Measurements from ENCODE around the gene GNAI1.

Gene GNAI1

DNA sequence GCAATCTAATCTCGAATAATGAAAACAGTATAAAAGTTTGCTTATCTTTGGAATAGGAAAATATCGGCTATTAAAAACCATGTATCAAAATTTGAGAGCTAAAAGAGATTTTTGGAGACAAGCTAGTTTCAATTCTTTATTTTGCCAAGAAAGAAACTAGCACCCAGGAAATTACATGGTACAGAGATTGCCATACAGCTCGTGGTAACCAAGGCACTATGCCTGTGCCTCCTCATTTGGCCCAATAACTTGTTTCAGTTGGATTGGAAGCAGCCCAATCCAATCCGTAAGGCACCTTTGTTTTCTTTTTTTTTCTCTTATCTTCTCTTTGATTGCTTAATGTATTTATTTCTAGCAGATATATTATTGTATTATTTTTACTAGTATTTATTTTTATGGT lies 55.0 kb downstream of the GNAI1 start:
- no peak overlapping the region for H3K4me3 Mint-ChIP-seq
- peaks cover 19% of the 10 kb centered on the region for H3K36me3 Mint-ChIP-seq (ENCODE audit: low read depth)
- no peak for TF ChIP-seq CTCF (IDR thresholded peaks at IDR 0.05; ENCODE audit: unreplicated experiment in 3 of 3)
- no peak overlapping the region for H3K27ac Mint-ChIP-seq
- peaks cover 34% of the 10 kb centered on the region for H3K4me1 Mint-ChIP-seq
- H3K9me3 Mint-ChIP-seq: no peaks in the 10 kb centered on the region
- H3K27me3 Mint-ChIP-seq (ENCODE audit: low read depth): no peaks in the 10 kb centered on the region

DNA sequence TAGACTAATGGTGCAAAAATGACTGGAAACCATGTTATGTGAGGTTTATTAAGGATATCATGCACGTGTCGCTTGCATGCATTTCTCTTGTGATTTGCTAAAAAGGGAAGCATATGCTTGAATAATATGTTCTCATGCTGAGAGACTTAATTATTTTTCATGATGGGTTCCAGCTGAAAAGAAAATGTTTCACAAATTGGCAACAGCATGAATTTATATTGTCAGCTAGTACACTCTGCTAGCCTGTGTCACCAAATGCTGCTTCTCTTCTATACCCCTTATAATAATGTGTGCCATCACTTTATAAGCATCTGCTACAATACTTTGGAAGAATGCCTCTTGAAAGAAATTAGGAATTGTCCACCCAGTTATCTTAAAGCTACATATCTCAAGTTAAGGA lies 63.0 kb downstream of the GNAI1 start:
- TF ChIP-seq CTCF (IDR thresholded peaks at IDR 0.05; ENCODE audit: unreplicated experiment in 3 of 3): no peak
- H3K4me3 Mint-ChIP-seq: no peak overlapping the region
- no peaks in the 10 kb centered on the region for H3K27me3 Mint-ChIP-seq (ENCODE audit: low read depth)
- H3K27ac Mint-ChIP-seq: no peak overlapping the region
- peaks cover 44% of the 10 kb centered on the region for H3K36me3 Mint-ChIP-seq (ENCODE audit: low read depth)
- no peaks in the 10 kb centered on the region for H3K9me3 Mint-ChIP-seq
- peaks cover under 1% of the 10 kb centered on the region for H3K4me1 Mint-ChIP-seq

DNA sequence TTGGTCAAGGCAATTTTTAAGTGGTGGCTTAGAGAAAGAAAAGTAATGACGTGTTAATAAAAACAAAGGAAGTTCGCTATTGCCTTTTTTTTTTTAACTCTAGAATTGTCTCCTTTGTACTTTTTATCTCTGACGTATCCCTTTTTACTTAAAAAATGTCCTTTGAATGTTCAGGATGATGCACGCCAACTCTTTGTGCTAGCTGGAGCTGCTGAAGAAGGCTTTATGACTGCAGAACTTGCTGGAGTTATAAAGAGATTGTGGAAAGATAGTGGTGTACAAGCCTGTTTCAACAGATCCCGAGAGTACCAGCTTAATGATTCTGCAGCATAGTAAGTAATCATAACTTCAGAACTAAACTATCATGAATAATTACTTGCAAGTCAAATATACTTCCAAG lies 64.4 kb downstream of the GNAI1 start:
- no peak overlapping the region for H3K27ac Mint-ChIP-seq
- H3K4me1 Mint-ChIP-seq: peaks cover 5% of the 10 kb centered on the region
- H3K4me3 Mint-ChIP-seq: no peak overlapping the region
- H3K9me3 Mint-ChIP-seq: no peaks in the 10 kb centered on the region
- TF ChIP-seq CTCF (IDR thresholded peaks at IDR 0.05; ENCODE audit: unreplicated experiment in 3 of 3): no peak
- peaks cover 54% of the 10 kb centered on the region for H3K36me3 Mint-ChIP-seq (ENCODE audit: low read depth)
- no peaks in the 10 kb centered on the region for H3K27me3 Mint-ChIP-seq (ENCODE audit: low read depth)

- Mint-ChIP-seq H3K27ac (no peak overlapping the region), H3K36me3 (ENCODE audit: low read depth) (peaks cover 50% of the 10 kb centered on the region), H3K9me3 (no peaks in the 10 kb centered on the region), H3K4me1 (peaks cover 11% of the 10 kb centered on the region), H3K4me3 (no peak overlapping the region), H3K27me3 (ENCODE audit: low read depth) (no peaks in the 10 kb centered on the region)
- no peak for TF ChIP-seq CTCF (IDR thresholded peaks at IDR 0.05; ENCODE audit: unreplicated experiment in 3 of 3)
Measured at GRCh38 chr7:80204454-80204853, 69.8 kb downstream of the GNAI1 start.

- no peaks in the 10 kb centered on the region for H3K27me3 Mint-ChIP-seq (ENCODE audit: low read depth)
Measured at GRCh38 chr7:80204919-80205318, 70.3 kb downstream of the GNAI1 start.

More at GRCh38 chr7:80204919-80205318, 70.3 kb downstream of the GNAI1 start:
- Mint-ChIP-seq H3K27ac (no peak overlapping the region), H3K4me1 (peaks cover 11% of the 10 kb centered on the region), H3K9me3 (no peaks in the 10 kb centered on the region), H3K36me3 (ENCODE audit: low read depth) (peaks cover 45% of the 10 kb centered on the region), H3K4me3 (no peak overlapping the region)
- TF ChIP-seq CTCF (IDR thresholded peaks at IDR 0.05; ENCODE audit: unreplicated experiment in 3 of 3): no peak

All from nephron (organoid).